ENCODE results near the gene RIC3. TPM values are rescaled to one million over a fixed set of nuclear protein-coding genes. Genes with fewer than 3 reads are reported as not detected.

Gene RIC3
- total and polyA plus RNA-seq, 2 donors (not counting 3 experiments of a cell fraction or from before 2014, with no cell fraction given): not detected

DNA sequence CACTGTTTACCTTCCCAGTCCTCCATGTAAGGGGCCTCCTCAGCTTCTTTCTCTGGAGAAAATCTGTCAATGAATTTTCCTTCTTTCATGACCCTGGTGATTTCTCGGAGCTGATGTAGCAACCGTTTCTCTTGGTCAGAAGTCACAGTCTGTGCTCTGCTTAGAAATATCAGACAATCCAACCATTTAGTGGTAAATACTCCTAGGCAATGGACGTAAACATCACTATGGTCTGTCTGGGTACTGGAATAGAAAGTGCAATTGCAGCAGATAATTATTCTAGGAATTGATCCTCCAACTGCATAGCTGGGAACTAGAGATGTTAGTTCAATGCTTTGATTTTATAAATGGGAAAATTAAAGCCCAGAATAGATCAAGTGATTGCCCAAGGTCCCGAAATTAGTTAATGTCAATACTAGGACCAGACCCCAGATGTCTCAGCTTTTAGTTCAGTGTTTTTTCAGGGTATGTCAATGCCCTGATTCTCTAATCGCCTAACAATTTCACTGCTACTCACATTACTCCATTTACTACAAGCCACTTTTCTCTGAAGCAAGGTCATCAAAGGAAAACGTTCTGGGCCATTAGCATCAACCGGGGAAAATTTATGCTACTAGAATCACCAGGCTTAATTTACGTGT, 42.1 kb downstream of the RIC3 start:
- Histone ChIP-seq H3K4me2 (ENCODE audit: insufficient read depth, low read length) (no peak overlapping the region), H3K36me3 (ENCODE audit: control insufficient read depth in 2 of 2, extremely low read depth in 1 of 2, insufficient read depth in 2 of 2, low read length in 2 of 2) (no peaks in the 10 kb centered on the region), H3K4me1 (ENCODE audit: control insufficient read depth, extremely low read depth, insufficient read depth, low read length) (no peaks in the 10 kb centered on the region), H3K4me3 (replicated peaks in 1 of 3; ENCODE audit: insufficient read depth in 1 of 3, low read depth in 1 of 3, low read length in 3 of 3) (no peak overlapping the region), H3K79me2 (ENCODE audit: control insufficient read depth, insufficient read depth, low read length) (no peaks in the 10 kb centered on the region), H4K20me1 (replicated peaks; ENCODE audit: control insufficient read depth, extremely low read depth, insufficient read depth, low read length) (no peaks in the 10 kb centered on the region), H3K9me1 (replicated peaks; ENCODE audit: control insufficient read depth, extremely low read depth, insufficient read depth, low read length) (no peaks in the 10 kb centered on the region), H3K27me3 (ENCODE audit: control insufficient read depth in 2 of 2, insufficient read depth in 2 of 2, low read length in 2 of 2) (no peaks in the 10 kb centered on the region), H3K9ac (replicated peaks; ENCODE audit: extremely low read depth, insufficient read depth, low read length) (no peak overlapping the region), H2AFZ (ENCODE audit: low read depth, low read length) (no peak overlapping the region), H3K27ac (ENCODE audit: insufficient read depth, low read depth, low read length) (no peak overlapping the region), H3K9me3 (replicated peaks; ENCODE audit: control insufficient read depth, insufficient read depth, low read length) (no peaks in the 10 kb centered on the region)
- BruUV-seq (replicated peaks): no TSS peak
- intact Hi-C loops (cut with micrococcal nuclease) (no loop called here), dilution Hi-C loops (cut with MboI; ENCODE audit: extremely low pct_ligation_motif_present, low sequenced_read_pairs) (no loop called here)
- CTCF ChIA-PET: interaction anchor here (1.0 to 2.8 kb wide), 2 partner anchors 9 to 27 kb away, joined by 3 to 7 read pairs; no protein-coding TSS in a partner anchor
- no peak for TF ChIP-seq POLR2AphosphoS5 (IDR thresholded peaks at IDR 0.05; ENCODE audit: insufficient read depth, low read depth, low read length)
- TF ChIP-seq, protein P1, sequence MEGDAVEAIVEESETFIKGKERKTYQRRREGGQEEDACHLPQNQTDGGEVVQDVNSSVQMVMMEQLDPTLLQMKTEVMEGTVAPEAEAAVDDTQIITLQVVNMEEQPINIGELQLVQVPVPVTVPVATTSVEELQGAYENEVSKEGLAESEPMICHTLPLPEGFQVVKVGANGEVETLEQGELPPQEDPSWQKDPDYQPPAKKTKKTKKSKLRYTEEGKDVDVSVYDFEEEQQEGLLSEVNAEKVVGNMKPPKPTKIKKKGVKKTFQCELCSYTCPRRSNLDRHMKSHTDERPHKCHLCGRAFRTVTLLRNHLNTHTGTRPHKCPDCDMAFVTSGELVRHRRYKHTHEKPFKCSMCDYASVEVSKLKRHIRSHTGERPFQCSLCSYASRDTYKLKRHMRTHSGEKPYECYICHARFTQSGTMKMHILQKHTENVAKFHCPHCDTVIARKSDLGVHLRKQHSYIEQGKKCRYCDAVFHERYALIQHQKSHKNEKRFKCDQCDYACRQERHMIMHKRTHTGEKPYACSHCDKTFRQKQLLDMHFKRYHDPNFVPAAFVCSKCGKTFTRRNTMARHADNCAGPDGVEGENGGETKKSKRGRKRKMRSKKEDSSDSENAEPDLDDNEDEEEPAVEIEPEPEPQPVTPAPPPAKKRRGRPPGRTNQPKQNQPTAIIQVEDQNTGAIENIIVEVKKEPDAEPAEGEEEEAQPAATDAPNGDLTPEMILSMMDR (IDR thresholded peaks at IDR 0.05; ENCODE audit: extremely low read depth in 1 of 2, insufficient read depth in 1 of 2, low read depth in 1 of 2, low read length in 2 of 2): no peak
- no peak for TF ChIP-seq FOS (IDR thresholded peaks at IDR 0.05; ENCODE audit: borderline replicate concordance, insufficient read depth, low read length)
- no peak for TF ChIP-seq EZH2 (IDR thresholded peaks at IDR 0.05; ENCODE audit: borderline replicate concordance, low read depth, low read length, severe bottlenecking)
- TF ChIP-seq POLR2A (IDR thresholded peaks at IDR 0.05; ENCODE audit: low read depth, low read length): no peak
- TF ChIP-seq JUN (IDR thresholded peaks at IDR 0.05; ENCODE audit: borderline replicate concordance, insufficient read depth, insufficient read length, low read depth): no peak
- no peak for TF ChIP-seq MYC (IDR thresholded peaks at IDR 0.05; ENCODE audit: low read depth, low read length)
- TF ChIP-seq GATA2 (IDR thresholded peaks at IDR 0.05; ENCODE audit: insufficient read depth, insufficient read length, low read depth, low read length): no peak
- POLR2A ChIA-PET: no interaction called here
- DNase-seq (ENCODE audit: low read depth, low spot score) (no peak), FAIRE-seq (no peak)
